ENCODE measurements around the gene TBX10.
"Not testable (repeated sequence)": the region's sequence is repeated elsewhere in the genome, so short reads cannot be mapped to it uniquely, and the experiment has no call there.

The TBX10 gene

DNA sequence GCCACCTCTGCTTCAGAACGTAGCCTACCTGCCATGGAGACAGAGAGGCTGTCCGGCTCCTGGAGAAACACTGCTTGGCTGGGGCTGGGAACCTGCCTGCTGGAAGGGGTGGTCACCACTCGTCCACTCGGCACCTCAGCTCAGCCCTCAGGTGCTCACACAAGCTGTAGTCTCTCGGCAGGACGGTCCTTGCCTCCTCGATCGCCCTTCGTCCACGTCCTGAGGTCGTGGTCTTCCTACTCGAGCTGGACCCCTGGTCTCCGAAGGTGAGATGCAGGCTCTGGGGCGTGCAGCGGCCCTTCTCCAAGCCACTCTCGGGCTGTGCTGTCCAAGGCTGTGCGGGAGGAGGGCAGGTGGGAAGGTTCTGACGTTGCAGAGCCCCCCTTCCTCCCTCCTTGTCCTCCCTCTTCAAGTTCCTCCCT, at the start of gene TBX10:
Gene TBX10 (minus strand): TSS at position 326 of the 422 bp plus-strand sequence. CDS start 291 bp downstream, at position 35.
- no peak for FAIRE-seq
- DNase-seq (ENCODE audit: low spot score), result no peak

DNA sequence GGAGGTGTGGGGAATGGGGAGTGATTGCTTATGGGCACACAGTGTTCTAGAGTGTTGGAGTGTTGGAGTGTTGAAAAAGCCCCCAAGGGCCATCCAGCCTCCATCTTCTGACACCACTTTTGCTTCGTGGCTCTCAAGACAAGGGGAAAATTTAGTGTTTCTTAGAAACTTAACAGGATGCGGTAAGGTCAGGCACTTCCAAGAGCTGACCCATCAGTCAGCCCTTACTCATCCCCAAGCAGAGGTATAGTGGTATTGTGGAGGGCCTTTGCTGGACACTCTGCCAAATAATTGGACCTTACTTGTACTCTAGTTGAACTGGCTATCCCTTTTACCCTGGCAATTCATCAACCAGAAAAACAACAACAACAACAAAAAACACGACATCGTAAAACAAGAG, 49.6 kb upstream of the TBX10 start:
- DNase-seq (ENCODE audit: low spot score) (no peak), FAIRE-seq (no peak)

DNA sequence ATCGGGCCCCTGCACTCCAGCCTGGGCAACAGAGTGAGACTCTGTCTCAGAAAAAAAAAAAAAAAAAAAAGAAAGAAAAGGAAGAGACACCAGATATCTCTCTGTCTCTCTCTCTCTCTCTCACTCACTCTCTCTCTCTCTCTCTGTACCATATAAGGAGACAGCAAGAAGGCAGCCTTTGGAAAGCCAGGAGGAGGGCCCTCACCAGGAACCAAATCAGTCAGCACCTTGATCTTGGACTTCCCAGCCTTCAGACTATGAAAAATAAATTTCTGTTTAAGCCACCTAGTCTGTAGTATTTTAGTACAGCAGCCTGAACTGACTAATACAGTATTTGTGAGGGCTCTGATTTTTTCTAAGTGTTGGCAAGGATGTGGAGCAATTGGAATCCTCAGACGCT, 48.4 kb upstream of the TBX10 start:
- FAIRE-seq, result no peak
- no peak for DNase-seq (ENCODE audit: low spot score)

DNA sequence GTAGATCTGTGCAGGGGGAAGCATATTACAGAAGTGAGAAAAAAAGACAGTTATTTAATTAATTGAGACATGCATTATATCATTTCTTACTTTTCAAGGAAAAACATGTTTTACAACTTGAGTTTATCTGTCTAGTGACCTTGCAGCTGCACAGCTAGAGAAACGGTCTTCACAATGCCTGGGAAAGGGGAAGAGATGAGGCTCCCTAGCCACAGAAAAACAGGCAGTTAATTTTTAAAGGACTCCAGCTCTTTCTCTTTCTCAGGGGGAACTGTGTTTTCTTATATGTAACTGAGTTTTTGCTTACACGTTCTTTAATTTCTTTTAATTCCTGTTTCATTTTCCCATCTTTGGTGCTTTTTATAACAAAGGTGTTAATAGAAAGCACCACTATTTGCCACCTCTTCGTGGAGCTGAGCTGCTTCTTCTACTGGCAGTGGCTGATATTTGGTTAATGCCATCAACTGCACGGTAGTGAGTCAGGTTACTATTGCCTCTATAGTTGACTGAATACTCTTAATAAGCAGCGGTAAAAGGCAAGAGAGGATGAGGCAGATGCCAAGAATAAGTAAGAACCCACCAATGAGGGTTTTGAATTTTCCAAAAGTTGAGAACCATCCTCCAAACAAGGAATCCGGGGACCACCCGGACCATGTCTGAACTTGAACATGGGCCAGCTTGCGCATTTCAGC, 46.2 kb upstream of the TBX10 start:
- DNase-seq (ENCODE audit: low spot score); FAIRE-seq: not testable (repeated sequence)

DNA sequence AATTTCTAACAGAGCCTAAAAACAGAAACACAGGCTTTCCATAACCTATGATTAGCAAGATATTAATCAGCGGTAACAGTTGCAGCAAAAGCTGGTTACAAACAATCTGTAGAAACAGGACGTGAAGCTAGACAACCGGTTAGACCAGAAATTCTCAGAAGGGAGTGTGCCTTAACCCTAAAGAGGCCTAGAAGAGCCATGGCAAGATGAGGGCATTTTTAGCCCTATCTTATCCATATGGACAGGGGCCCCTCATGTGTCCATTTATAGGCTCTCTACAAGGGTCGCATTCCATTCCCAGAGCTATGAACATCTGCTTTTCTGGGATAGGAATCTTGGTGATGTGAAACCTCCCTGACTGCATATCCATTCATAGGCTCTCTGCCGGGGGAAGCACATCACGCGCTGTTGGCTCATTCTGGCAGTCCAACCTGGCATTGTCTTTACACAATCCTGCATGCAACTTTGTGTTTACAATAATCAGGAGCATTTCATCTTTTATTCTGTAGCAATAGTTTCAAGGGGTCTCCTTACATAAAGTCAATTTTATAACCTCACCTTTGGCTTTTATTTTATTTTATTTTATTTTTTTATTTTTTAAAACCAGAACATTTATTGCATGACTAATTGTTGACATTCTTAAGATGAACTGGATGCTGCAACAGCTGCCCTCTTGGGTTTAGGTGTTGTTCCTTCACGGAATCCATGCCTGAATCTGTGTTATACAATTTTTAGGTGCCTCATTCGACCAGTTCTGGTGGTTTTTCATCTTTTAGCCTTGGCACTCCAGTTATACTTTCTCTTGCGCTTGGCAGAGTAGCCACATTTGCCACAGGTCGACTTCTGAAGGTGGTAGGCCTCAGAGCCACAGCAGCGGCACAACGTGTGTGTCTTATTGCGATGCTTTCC, 42.8 kb upstream of the TBX10 start:
- DNase-seq (ENCODE audit: low spot score); FAIRE-seq: not testable (repeated sequence)

DNA sequence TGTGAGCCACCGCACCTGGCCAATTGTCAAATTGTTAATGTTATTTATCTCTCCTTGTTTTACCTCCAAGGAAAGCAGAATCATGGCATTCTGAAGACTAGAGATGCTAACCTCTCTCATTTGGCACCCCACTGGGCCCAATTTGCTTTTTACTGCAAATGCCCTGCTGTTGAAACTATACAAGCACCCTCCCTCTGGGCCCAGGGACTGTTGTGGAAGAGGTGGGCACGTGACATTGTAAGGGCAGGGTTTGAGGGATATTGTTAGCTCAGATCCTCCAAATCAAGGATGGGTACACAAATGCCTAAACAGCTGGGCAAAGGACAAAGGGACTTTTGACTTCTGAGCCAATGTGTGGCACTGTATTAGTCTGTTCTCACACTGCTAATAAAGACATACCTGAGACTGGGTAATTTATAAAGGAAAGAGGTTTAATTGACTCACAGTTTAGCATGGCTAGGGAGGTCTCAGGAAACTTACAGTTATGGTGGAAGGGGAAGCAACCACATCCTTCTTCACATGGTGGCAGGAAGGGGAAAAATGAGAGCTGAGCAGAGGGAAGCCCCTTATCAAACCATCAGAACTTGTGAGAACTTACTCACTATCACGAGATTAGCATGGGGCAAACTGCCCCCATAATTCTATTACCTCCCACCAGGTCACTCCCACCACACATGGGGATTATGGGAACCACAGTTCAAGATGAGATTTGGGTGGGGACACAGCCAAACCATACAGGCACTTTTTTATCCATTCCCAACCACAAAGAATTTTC, 41.3 kb upstream of the TBX10 start:
- no peak for DNase-seq (ENCODE audit: low spot score)
- no peak for FAIRE-seq

DNA sequence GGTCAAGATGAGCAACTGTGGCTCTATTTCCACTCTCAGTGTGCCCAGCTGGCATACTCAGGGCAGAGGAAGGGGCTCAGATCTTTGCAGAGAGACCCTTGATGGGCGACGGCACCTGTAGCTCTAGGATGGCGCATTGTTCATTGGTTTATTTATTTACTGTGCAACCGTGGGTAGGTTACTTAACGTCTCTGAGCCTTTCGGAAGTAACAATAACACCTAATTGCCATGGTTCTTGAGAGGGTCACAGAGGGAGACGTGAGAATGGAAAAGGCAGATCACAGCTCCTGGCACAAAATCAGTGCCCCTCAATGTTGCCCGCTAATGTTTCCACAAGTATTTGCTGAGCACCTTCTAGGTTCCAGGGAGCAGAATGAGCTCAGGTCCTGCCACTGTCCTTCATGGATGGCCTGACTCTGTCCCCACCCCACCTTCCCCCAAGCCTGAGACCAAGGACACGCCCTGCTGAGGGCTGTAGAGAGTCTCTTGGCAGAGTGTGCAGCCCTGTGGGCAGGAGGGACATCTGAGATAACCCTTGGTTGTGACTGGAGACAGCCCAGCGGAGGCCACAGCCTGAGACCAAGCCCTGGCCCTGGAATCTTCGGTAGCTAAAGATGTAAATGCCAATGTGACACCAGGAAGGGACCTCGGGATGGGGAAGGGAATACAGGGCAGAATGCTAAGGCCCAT, 35.6 kb upstream of the TBX10 start:
- DNase-seq (ENCODE audit: low spot score), result no peak
- FAIRE-seq, result no peak

DNA sequence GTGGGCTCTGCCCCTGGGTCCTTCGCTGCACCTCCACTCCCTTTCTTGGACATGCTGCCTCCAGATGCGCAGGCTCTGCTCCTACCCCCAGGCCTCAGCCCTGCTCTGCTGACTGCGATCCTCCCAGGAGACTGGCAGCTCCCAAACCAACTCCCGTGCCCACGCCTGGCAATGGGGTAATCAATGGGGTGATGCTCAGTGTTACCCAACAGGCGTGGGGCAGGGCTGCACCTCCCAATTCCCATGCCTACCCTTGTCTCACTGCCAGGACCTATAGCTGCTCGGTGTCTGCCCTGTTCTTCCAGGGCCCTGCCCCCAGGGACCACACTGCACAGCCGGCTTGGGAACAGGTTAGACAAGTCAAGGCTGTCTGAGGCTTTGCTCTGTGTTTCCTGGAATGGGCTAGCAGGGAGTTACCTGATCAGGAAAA, 34.9 kb upstream of the TBX10 start, which contains the start of gene ALDH3B2:
Gene ALDH3B2 (minus strand): TSS at position 182 of the 430 bp plus-strand sequence. CDS start 7,688 bp downstream, outside the sequence.
- DNase-seq (ENCODE audit: low spot score), result no peak
- FAIRE-seq, result no peak

DNA sequence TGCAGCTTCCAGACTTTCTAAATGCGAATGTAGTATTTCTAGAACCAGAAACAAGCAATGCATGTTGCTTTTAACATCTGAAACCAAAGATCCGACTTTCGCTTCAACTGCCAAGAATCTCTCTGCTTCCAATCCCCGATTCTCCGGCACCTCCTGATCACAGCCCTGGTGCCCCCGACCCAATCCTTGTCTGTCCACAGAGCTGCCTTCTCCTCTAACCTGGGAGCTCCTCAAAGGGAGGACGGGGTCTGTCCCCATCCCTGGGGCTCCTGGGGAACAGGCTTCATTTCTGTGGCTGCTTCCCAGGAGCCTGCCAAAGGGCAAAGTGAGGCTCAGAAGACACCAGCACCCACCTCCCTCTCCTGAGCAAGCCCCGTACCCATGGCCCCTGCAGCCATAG, 34.3 kb upstream of the TBX10 start:
- DNase-seq (ENCODE audit: low spot score) (no peak), FAIRE-seq (no peak)

DNA sequence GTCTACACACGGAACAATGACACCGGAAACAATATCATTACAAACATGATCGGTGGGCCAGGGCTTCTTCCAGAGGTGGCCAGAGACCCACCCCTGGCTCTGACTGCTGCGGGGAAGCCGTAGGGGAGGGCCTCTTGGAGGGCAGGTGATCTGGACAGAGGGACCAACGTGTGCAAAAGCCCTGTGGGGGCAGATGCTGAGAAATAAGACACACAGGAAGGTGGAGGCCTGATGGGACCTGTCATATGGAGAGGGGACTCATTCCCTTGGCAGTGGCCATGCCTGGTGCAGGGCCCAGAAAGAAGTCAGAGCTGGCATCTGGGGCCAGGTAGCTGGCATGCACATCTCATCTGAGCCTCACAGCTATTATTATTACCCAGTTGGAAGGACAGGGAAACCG, 33.8 kb upstream of the TBX10 start:
- DNase-seq (ENCODE audit: low spot score), result no peak
- no peak for FAIRE-seq

DNA sequence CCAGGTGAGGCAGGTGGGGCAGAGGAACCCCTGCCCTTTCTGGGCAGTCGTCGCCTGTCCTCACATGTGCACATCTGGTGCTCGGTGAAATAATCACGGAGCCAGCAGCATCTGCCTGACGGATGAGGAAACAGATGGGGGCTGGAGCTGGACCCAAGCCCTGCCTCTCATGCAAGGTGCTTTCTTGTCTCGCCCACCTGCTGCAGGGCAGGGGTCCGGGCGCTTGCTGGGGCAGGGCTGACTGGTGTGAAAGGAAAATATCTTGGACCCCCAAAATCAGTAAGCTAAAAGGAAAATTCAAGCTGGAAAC, 31.6 kb upstream of the TBX10 start:
- DNase-seq (ENCODE audit: low spot score), result no peak
- FAIRE-seq, result no peak

DNA sequence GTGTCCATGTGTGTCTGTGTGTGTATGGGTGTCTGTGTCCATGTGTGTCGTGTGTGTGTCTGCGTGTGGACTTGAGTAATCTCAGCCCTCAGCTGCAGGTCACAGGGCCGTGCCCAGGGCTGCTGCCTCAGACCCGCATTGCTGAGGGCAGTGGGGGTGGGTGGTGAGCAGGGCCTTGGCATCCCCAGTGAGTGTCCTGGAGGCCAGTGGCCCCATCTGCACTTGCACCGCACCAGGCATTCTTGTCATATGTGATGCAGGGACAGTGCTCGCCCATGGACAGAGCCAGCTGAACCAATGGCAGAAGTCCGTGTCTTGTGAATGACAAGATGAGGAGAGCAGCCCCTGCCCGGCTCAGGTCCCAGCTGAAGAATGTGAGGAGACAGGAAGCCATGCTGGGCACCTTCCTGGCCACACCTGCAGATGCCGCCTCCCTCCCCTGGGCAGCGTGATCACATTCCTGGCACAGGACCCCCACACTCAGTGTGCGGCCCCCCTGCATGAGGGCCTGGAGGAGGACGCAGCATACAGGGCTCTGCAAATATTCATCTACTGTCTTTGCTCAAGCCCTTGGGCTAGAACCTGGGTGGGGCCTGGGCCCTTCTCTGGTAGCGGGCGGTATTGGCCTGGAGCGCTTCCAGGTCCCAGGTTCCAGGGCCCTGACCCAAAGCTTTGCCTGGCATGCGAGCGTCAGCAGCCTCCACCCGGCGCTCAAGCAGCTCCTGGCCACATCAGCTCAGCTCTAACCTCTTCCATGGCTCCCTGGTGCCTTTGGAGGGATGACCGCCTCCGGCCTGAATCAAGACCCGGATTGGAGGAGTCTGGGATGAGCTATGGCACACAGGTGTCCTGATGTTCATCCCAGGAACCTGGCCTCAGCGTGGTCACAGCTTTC, 31.0 kb upstream of the TBX10 start:
- FAIRE-seq (no peak), DNase-seq (ENCODE audit: low spot score) (no peak)

DNA sequence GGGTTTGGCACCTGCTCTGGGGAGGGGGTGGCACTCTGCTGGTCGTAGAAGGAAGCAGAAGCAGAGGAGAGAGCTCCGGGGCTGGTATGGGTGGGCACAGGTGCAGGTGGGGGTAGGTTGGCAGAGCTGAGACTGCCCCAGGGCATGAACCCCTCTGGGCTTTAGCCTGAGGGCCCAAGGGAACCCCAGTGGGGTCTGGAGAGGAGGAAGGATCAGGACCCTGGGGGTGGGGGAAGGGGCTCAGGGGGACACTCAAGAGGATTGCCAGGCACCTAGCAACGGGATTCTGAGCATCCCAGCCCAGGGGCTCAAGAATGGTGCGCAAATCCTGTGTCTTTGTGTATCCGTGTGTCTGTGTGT, 28.6 kb upstream of the TBX10 start:
- FAIRE-seq (no peak), DNase-seq (ENCODE audit: low spot score) (no peak)

DNA sequence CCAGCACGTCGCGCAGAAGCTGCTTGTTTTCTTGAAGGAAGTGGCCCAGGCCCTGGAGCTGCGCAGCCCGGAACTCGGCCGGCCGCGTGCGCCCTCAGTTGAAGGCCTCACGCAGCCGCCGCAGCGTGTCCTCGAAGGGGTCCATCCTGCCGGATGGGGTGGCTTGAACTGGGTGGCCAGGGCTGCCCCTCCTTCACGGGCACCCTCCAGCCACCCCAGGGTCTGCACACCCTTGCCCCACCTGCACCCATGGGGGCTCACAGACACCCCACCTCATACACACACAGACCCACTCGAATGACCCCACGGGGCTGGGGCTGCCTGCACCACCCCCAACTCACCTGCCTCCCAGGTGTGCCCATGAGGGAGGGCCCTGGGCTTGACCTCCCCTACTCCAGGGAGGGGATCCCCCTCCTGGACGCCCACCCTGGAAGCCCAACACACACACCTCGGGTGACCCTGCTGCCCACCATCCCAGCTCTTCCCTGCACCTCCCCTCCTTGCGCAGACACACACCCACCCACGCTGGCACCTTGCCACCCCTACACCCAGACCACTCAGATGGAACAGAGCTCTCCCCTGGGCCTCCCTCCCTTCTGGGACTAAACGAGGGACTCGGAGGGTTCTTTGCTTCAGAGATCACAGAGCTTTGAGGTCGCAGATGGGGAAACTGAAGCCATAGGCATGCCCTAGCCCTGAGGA, 28.1 kb upstream of the TBX10 start:
- no peak for DNase-seq (ENCODE audit: low spot score)
- no peak for FAIRE-seq

DNA sequence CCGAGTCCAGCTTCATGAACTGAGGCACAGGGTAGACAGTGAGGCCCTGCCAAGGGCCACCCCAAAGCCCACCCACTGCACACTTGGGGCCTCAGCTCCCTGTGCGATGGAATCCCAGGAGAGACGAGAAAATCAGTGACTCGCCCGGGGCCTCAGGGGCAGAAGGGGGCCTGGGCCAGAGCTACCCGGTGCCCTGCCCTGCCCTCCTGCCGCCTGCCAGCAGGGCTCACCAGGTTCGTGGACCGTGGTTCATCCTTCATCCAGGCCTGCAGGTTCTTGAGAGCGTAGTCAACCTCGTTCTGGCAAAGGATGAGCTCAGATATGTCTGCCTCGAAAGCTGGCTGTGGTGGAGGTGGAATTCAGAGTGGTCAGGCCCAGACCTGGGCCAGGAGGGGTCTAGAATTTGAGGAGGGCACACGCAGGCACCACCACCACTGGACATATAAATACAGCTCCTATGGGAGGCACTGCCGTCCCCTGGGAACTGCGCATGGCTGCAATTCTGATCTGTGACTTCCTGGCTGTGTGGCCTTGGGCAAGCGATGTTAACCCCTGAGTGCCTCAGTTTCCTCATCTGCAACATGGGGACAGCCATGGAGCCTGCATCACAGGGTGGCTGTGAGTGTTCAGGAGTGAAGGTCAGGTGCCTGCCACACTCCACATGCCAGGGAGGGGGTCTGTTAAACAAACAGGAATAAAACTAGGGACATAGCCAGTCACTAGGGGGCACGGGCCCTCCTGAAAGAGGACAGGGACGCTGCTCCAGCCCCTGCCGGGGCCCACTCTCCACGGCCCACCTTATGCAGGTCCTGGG, 27.3 kb upstream of the TBX10 start:
- no peak for DNase-seq (ENCODE audit: low spot score)
- no peak for FAIRE-seq

DNA sequence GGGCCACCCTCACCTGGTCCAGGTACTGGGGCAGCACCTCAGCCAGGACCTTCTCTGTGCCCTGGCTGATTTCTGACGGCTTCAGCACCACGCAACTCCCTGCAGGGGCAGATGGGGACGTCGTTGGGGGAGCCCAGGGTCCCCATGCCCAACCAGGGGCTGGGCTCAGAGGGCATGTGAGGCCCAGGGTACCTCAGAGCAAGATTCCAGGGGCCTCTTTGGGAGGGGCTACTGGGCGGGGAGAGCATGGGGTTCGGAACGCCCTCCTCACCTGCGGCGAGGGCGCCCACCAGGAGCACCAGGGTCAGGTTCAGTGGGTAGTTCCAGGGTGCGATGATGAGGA, 26.7 kb upstream of the TBX10 start:
- FAIRE-seq (no peak), DNase-seq (ENCODE audit: low spot score) (no peak)

DNA sequence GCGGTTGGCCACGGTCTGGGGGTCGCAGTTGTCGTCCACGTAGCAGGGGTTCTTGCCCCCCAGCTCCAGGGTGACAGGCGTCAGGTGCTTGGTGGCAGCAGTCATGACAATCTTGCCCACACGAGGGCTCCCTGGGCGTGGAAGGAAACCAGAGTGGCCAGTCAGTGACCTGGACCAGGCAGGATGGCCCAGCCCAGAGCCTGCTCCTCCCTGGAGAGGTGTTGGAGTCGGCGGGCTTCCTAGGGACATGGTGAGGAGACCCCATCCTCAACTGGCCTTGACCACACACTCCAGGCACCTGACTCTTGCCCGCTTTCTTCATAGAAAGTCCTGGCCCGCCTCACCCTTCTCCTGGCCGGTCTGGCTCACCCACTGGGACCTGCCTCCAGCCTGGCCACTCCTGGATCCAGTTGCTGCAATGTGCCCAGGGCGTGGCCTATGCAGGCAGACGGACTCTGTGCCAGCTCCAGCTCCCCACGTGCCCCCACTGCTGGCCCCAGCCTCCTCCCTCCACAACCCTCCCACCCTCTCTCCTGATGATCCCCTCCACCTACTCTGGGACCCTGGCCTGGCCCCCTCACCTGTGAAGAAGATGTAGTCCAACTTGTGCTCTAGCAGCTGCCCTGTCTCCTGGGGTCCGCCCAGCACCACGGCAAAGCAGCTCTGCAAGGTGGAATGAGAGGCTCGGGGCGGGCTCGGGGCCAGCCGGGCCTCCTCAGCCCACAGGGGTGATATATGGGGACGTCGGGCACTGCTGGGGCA, 26.2 kb upstream of the TBX10 start:
- peak; percentile 10 for DNase-seq (ENCODE audit: low spot score)
- no peak for FAIRE-seq
